Neural cell (in vitro differentiated cells): ENCODE results near the gene MGAT5B.

Experiments
- EP300 ChIP-seq: fragments of 450-650 bp; conservative IDR thresholded peaks from 2 replicates; pipeline ENCODE4 v1.6.1; 2014; ENCODE audit warnings: antibody characterized with exemption, mild to moderate bottlenecking, moderate library complexity; ENCODE audit not compliant: poor library complexity, severe bottlenecking
- EZH2 ChIP-seq: fragments of 200-600, 300-800 bp; shearing (Covaris generic), sonication (generic); IDR thresholded peaks from 2 replicates; pipeline ENCODE4 v1.6.1; 2014; ENCODE audit warnings: antibody characterized with exemption, low read length, borderline replicate concordance, mild to moderate bottlenecking; ENCODE audit not compliant: insufficient read depth, poor library complexity, severe bottlenecking
- POLR2AphosphoS5 ChIP-seq: IDR thresholded peaks from 2 replicates; pipeline ENCODE4 v1.6.1; 2012
- TF ChIP-seq, protein P1 (sequence below): fragments of 450-650 bp; IDR thresholded peaks from 2 replicates; pipeline ENCODE4 v1.5.1; 2014; ENCODE audit warnings: antibody characterized with exemption, mild to moderate bottlenecking, moderate library complexity; ENCODE audit not compliant: poor library complexity, severe bottlenecking
- TF ChIP-seq, protein P2 (sequence below): IDR thresholded peaks from 2 replicates; pipeline ENCODE4 v1.6.1; 2012; ENCODE audit warnings: borderline replicate concordance

DNA sequence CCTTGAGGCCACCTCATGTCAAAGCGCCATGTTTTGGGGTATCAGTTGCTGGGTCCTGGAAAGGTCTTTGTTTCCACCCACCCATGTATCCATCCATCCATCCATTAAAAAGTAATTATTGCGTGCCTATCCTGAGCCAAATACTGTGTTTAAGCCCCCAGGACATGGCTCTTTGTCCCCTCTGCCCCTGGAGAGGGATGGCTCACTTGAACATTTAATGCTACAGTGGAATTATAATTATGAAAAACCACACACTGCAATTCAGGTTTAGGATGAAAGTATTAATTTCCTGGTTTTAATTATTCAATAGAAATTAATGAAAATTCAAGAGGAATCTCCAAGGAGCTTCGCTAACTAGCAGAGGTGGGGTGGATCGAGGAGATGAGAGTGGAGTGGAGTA lies 97.8 kb downstream of the MGAT5B start:
- TF ChIP-seq, protein P1, sequence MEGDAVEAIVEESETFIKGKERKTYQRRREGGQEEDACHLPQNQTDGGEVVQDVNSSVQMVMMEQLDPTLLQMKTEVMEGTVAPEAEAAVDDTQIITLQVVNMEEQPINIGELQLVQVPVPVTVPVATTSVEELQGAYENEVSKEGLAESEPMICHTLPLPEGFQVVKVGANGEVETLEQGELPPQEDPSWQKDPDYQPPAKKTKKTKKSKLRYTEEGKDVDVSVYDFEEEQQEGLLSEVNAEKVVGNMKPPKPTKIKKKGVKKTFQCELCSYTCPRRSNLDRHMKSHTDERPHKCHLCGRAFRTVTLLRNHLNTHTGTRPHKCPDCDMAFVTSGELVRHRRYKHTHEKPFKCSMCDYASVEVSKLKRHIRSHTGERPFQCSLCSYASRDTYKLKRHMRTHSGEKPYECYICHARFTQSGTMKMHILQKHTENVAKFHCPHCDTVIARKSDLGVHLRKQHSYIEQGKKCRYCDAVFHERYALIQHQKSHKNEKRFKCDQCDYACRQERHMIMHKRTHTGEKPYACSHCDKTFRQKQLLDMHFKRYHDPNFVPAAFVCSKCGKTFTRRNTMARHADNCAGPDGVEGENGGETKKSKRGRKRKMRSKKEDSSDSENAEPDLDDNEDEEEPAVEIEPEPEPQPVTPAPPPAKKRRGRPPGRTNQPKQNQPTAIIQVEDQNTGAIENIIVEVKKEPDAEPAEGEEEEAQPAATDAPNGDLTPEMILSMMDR, result no peak
- TF ChIP-seq, protein P2, sequence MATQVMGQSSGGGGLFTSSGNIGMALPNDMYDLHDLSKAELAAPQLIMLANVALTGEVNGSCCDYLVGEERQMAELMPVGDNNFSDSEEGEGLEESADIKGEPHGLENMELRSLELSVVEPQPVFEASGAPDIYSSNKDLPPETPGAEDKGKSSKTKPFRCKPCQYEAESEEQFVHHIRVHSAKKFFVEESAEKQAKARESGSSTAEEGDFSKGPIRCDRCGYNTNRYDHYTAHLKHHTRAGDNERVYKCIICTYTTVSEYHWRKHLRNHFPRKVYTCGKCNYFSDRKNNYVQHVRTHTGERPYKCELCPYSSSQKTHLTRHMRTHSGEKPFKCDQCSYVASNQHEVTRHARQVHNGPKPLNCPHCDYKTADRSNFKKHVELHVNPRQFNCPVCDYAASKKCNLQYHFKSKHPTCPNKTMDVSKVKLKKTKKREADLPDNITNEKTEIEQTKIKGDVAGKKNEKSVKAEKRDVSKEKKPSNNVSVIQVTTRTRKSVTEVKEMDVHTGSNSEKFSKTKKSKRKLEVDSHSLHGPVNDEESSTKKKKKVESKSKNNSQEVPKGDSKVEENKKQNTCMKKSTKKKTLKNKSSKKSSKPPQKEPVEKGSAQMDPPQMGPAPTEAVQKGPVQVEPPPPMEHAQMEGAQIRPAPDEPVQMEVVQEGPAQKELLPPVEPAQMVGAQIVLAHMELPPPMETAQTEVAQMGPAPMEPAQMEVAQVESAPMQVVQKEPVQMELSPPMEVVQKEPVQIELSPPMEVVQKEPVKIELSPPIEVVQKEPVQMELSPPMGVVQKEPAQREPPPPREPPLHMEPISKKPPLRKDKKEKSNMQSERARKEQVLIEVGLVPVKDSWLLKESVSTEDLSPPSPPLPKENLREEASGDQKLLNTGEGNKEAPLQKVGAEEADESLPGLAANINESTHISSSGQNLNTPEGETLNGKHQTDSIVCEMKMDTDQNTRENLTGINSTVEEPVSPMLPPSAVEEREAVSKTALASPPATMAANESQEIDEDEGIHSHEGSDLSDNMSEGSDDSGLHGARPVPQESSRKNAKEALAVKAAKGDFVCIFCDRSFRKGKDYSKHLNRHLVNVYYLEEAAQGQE, result no peak
- TF ChIP-seq EZH2, result no peak
- no peak for TF ChIP-seq POLR2AphosphoS5
- no peak for TF ChIP-seq EP300
